ENCODE data around the gene PHACTR1.

The PHACTR1 gene

GRCh38 chr6:13259393-13259792 is 542.8 kb downstream of the PHACTR1 start:
- Histone ChIP-seq H3K79me2 (no peaks in the 10 kb centered on the region), H3K4me2 (ENCODE audit: low read length) (no peak overlapping the region), H3K4me1 (peaks cover 10% of the 10 kb centered on the region), H3K27ac (no peak overlapping the region), H3K4me3 (ENCODE audit: low read depth, low read length) (no peak overlapping the region), H3K27me3 (ENCODE audit: control insufficient read depth, insufficient read depth, low read length) (no peaks in the 10 kb centered on the region), H3K36me3 (ENCODE audit: control insufficient read depth, insufficient read depth, low read length) (no peaks in the 10 kb centered on the region), H3K9me3 (ENCODE audit: control insufficient read depth, low read length) (no peaks in the 10 kb centered on the region), H3K9ac (no peak overlapping the region), H2AFZ (no peak overlapping the region)
- TF ChIP-seq CTCF (IDR thresholded peaks at IDR 0.05), result no peak

GRCh38 chr6:13260101-13260598 is 543.6 kb downstream of the PHACTR1 start:
- no peaks in the 10 kb centered on the region for H3K79me2 ChIP-seq
- no peak overlapping the region for H3K4me2 ChIP-seq (ENCODE audit: low read length)
- TF ChIP-seq CTCF (IDR thresholded peaks at IDR 0.05), result no peak
- no peak overlapping the region for H3K4me3 ChIP-seq (ENCODE audit: low read depth, low read length)
- no peak overlapping the region for H2AFZ ChIP-seq
- no peaks in the 10 kb centered on the region for H3K27me3 ChIP-seq (ENCODE audit: control insufficient read depth, insufficient read depth, low read length)
- H3K27ac ChIP-seq, result no peak overlapping the region
- peaks cover 10% of the 10 kb centered on the region for H3K4me1 ChIP-seq
- H3K9ac ChIP-seq, result no peak overlapping the region
- no peaks in the 10 kb centered on the region for H3K36me3 ChIP-seq (ENCODE audit: control insufficient read depth, insufficient read depth, low read length)
- H3K9me3 ChIP-seq (ENCODE audit: control insufficient read depth, low read length), result no peaks in the 10 kb centered on the region

DNA sequence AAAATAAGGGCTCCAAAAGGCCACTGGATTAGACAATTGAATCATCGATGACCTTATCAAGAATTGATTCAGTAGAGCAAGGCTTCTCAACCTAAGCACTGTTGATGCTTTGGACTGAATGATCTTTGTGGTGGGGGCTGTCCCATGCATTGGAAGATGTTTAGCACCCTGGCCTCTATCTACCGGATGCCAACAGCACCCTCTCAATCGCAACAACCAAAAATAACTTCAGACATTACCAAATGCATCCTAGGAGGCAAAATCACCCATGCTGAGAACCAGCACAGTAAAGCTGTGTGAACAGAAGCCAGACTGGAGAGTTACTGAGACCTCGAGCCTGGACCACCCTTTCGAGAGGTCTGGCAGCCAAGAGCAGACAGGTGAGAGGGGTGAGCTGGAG is 544.3 kb downstream of the PHACTR1 start:
- H3K27ac ChIP-seq, result no peak overlapping the region
- no peaks in the 10 kb centered on the region for H3K79me2 ChIP-seq
- H3K9ac ChIP-seq, result no peak overlapping the region
- H3K4me2 ChIP-seq (ENCODE audit: low read length), result no peak overlapping the region
- H3K9me3 ChIP-seq (ENCODE audit: control insufficient read depth, low read length), result no peaks in the 10 kb centered on the region
- H3K4me3 ChIP-seq (ENCODE audit: low read depth, low read length), result no peak overlapping the region
- no peak for TF ChIP-seq CTCF (IDR thresholded peaks at IDR 0.05)
- peaks cover 10% of the 10 kb centered on the region for H3K4me1 ChIP-seq
- no peaks in the 10 kb centered on the region for H3K36me3 ChIP-seq (ENCODE audit: control insufficient read depth, insufficient read depth, low read length)
- H2AFZ ChIP-seq, result no peak overlapping the region
- H3K27me3 ChIP-seq (ENCODE audit: control insufficient read depth, insufficient read depth, low read length), result no peaks in the 10 kb centered on the region

DNA sequence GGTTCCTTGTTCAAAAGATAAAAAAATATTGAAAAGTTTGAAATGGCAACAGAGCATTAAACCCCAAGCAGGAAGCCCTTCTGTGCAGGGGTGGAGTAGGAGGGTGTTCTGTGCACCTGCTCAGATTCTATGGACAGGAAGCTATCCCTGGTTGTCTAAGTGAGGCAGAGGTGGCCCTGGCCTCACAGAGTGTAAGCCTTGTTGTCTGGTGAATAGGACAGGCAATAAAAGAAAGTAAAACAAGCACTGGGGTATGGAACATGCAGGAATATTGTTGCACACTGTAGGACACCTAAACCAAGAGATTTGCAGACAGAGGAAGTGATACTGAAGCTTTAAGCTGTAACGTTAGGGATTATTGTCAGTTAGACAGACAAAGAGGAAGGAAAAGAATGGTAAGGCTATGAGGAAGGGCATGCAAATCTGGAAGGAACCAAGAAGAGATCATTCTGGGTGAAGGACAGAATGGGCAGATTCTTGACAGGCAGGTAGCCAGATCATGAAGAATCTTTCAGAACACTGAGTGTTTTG is 545.0 kb downstream of the PHACTR1 start:
- no peaks in the 10 kb centered on the region for H3K79me2 ChIP-seq
- no peaks in the 10 kb centered on the region for H3K27me3 ChIP-seq (ENCODE audit: control insufficient read depth, insufficient read depth, low read length)
- TF ChIP-seq CTCF (IDR thresholded peaks at IDR 0.05), result no peak
- no peak overlapping the region for H2AFZ ChIP-seq
- H3K27ac ChIP-seq, result no peak overlapping the region
- H3K4me2 ChIP-seq (ENCODE audit: low read length), result no peak overlapping the region
- H3K4me1 ChIP-seq, result peaks cover 10% of the 10 kb centered on the region
- no peak overlapping the region for H3K4me3 ChIP-seq (ENCODE audit: low read depth, low read length)
- no peaks in the 10 kb centered on the region for H3K36me3 ChIP-seq (ENCODE audit: control insufficient read depth, insufficient read depth, low read length)
- H3K9me3 ChIP-seq (ENCODE audit: control insufficient read depth, low read length), result no peaks in the 10 kb centered on the region
- no peak overlapping the region for H3K9ac ChIP-seq
